Gastroesophageal sphincter (tissue), 4 donors: ENCODE measurements around the gene OBSCN. TPM values are rescaled to one million over a fixed set of nuclear protein-coding genes. Genes with fewer than 3 reads are reported as not detected.

Source experiments
- ATAC-seq: fragments of 150-250 bp; one replicate; pipeline ENCODE4 v1.9.1; 2016; ENCODE audit warnings: mild to moderate bottlenecking, moderate library complexity
- H3K27ac ChIP-seq, 4 donors: fragments of 200-600 bp; sonication (generic) in 3 of 4; 1 replicate in 3 of 4; 2 replicates in 1 of 4; pipeline ENCODE4 v1.5.1; 2016 to 2019
- H3K27me3 ChIP-seq: fragments of 200-600 bp; sonication (generic); one replicate; pipeline ENCODE4 v1.5.1; 2019
- H3K36me3 ChIP-seq, 2 donors: fragments of 200-600 bp; sonication (generic); one replicate each; pipeline ENCODE4 v1.5.1; 2019; ENCODE audit warnings: control low read depth in 1 of 2
- H3K4me1 ChIP-seq, 3 donors: fragments of 200-600 bp; sonication (generic); 1 replicate in 2 of 3; 2 replicates in 1 of 3; pipeline ENCODE4 v1.5.1; 2016 to 2019; ENCODE audit warnings: control low read depth in 2 of 3
- H3K4me3 ChIP-seq, 2 donors: fragments of 200-600 bp; sonication (generic); one replicate each; pipeline ENCODE4 v1.5.1; 2019; ENCODE audit warnings: mild to moderate bottlenecking in 1 of 2, moderate library complexity in 1 of 2
- H3K9me3 ChIP-seq, 3 donors: fragments of 200-600 bp; sonication (generic); one replicate each; pipeline ENCODE4 v1.5.1; 2017 to 2019; ENCODE audit warnings: control low read depth in 2 of 3
- CTCF ChIP-seq, 4 experiments: fragments of 200-600 bp in 2 of 4; fragments of 450-650 bp in 2 of 4; sonication (generic) in 1 of 4; IDR thresholded peaks; one replicate each; pipeline ENCODE4 v1.5.1; 2017 to 2019; ENCODE audit warnings: antibody characterized with exemption in 4 of 4, mild to moderate bottlenecking in 2 of 4, moderate library complexity in 2 of 4
- EP300 ChIP-seq: sonication (generic); formaldehyde crosslinking; IDR thresholded peaks from one replicate; pipeline ENCODE4 v1.6.1; 2017; ENCODE audit warnings: antibody characterized with exemption, mild to moderate bottlenecking
- POLR2A ChIP-seq, 2 donors: fragments of 450-650 bp; IDR thresholded peaks; one replicate each; pipeline ENCODE4 v1.6.1; 2017; ENCODE audit warnings: antibody characterized with exemption in 2 of 2, mild to moderate bottlenecking in 2 of 2, moderate library complexity in 1 of 2
- POLR2AphosphoS5 ChIP-seq: sonication (generic); formaldehyde crosslinking; IDR thresholded peaks from one replicate; pipeline ENCODE4 v1.6.1; 2017; ENCODE audit warnings: antibody characterized with exemption
- WGBS, 2 donors: methylation state at CpG; one replicate each; pipeline ENCODE4 v1.1.5; 2018; ENCODE audit warnings: low coverage in 1 of 2; 5-methylcytosine and 5-hydroxymethylcytosine counted together
- total RNA-seq, 4 donors: library from RNA; depleted of rRNA; stranded (reverse); fragments of >200 nt; gene quantifications; one replicate each; pipeline ENCODE4 v1.1.0, GENCODE V29; 2016

The OBSCN gene
- total RNA-seq, 4 donors from 2014 or later, result 11.1 to 28.4 (median 20.9) TPM

- ATAC-seq, result no peak
- peaks cover 0 to 43% of the 10 kb centered on the region in 2 donors for H3K36me3 ChIP-seq
Measured at GRCh38 chr1:228297822-228298221, 90.0 kb downstream of the OBSCN start.

GRCh38 chr1:228298471-228298870, 90.6 kb downstream of the OBSCN start:
- no peak overlapping the region for H3K4me3 ChIP-seq
- no peaks in the 10 kb centered on the region for H3K4me1 ChIP-seq
- WGBS, 2 donors, result 89 to 100% methylated on average over 1 to 6 of the region's 6 CpGs
- no peak for ATAC-seq
- no peak for TF ChIP-seq POLR2AphosphoS5
- no peak for TF ChIP-seq POLR2A (IDR thresholded peaks at IDR 0.05)
- no peak for TF ChIP-seq EP300
- no peak for TF ChIP-seq CTCF (IDR thresholded peaks at IDR 0.05)
- peaks cover 0 to 45% (median 0%) of the 10 kb centered on the region in 3 donors for H3K9me3 ChIP-seq
- H3K27me3 ChIP-seq, result no peaks in the 10 kb centered on the region
- H3K36me3 ChIP-seq, result peaks cover 0 to 43% of the 10 kb centered on the region in 2 donors
- no peak overlapping the region for H3K27ac ChIP-seq

More at GRCh38 chr1:228297822-228298221, 90.0 kb downstream of the OBSCN start:
- Histone ChIP-seq H3K27ac (no peak overlapping the region), H3K9me3 (peaks cover 0 to 39% (median 0%) of the 10 kb centered on the region in 3 donors), H3K4me3 (no peak overlapping the region), H3K4me1 (no peaks in the 10 kb centered on the region), H3K27me3 (no peaks in the 10 kb centered on the region)
- WGBS, 2 donors, result 83 to 100% methylated on average over 2 of the region's 2 CpGs
- TF ChIP-seq EP300 (no peak), POLR2AphosphoS5 (no peak), CTCF (IDR thresholded peaks at IDR 0.05) (no peak), POLR2A (IDR thresholded peaks at IDR 0.05) (no peak)

- H3K27ac ChIP-seq, result no peak overlapping the region
- ATAC-seq, result no peak
- no peaks in the 10 kb centered on the region for H3K27me3 ChIP-seq
- WGBS, 2 donors, result 85% methylated on average over 2 of the region's 2 CpGs; no CpG with 5 or more reads in 1 of the 2 donors
- H3K9me3 ChIP-seq, result peaks cover 0 to 47% (median 0%) of the 10 kb centered on the region in 3 donors
- peaks cover 0 to 37% of the 10 kb centered on the region in 2 donors for H3K36me3 ChIP-seq
- no peak overlapping the region for H3K4me3 ChIP-seq
- TF ChIP-seq CTCF (IDR thresholded peaks at IDR 0.05) (no peak), EP300 (no peak), POLR2A (IDR thresholded peaks at IDR 0.05) (no peak), POLR2AphosphoS5 (no peak)
- no peaks in the 10 kb centered on the region for H3K4me1 ChIP-seq
Measured at GRCh38 chr1:228299211-228299610, 91.4 kb downstream of the OBSCN start.

DNA sequence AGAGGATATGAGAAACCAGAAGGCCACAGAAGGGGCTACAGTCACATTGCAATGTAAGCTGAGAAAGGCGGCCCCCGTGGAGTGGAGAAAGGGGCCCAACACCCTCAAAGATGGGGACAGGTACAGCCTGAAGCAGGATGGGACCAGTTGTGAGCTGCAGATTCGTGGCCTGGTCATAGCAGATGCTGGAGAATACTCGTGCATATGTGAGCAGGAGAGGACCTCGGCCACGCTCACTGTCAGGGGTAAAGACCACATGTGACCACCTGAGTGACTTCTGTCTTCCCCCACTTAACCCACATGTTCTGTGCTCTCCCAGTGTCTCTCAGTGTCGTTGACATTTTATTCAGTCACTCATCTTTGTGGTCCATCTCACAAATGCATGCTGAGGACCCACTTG, 92.1 kb downstream of the OBSCN start:
- no peak for ATAC-seq
- 83 to 100% methylated on average over 1 to 3 of the region's 7 CpGs for WGBS, 2 donors
- no peak overlapping the region for H3K27ac ChIP-seq
- no peaks in the 10 kb centered on the region for H3K4me1 ChIP-seq
- peaks cover 0 to 30% of the 10 kb centered on the region in 2 donors for H3K36me3 ChIP-seq
- no peak overlapping the region for H3K4me3 ChIP-seq
- H3K27me3 ChIP-seq, result no peaks in the 10 kb centered on the region
- no peak for TF ChIP-seq POLR2AphosphoS5
- no peak for TF ChIP-seq POLR2A (IDR thresholded peaks at IDR 0.05)
- no peak for TF ChIP-seq EP300
- no peak for TF ChIP-seq CTCF (IDR thresholded peaks at IDR 0.05)
- H3K9me3 ChIP-seq, result peaks cover 0 to 47% (median 0%) of the 10 kb centered on the region in 3 donors

DNA sequence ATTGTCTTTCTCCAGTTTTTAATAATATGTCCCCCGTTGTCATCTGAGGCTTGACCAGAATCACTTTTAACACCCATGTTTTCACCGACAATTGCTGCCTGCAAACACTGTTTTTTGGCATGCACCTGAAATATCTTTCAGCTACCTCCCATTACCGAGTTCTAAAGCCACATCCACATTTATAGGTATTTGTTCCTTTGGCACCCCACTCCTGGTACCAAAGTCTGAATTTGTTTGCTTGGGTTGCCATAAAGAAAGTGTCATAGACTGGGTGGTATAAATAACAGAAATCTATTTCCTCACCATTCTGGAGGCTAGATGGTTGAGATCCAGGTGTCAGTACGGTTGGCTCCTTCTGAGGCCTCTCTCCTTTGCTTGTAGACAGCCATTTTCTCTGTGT, 94.2 kb downstream of the OBSCN start:
- H3K36me3 ChIP-seq, result peaks cover 0 to 26% of the 10 kb centered on the region in 2 donors
- no peaks in the 10 kb centered on the region for H3K4me1 ChIP-seq
- peaks cover 0 to 45% (median 0%) of the 10 kb centered on the region in 3 donors for H3K9me3 ChIP-seq
- WGBS, 2 donors, result 94 to 97% methylated on average over 3 to 4 of the region's 4 CpGs
- ATAC-seq, result no peak
- no peak overlapping the region for H3K27ac ChIP-seq
- no peak for TF ChIP-seq POLR2AphosphoS5
- no peak for TF ChIP-seq POLR2A (IDR thresholded peaks at IDR 0.05)
- H3K4me3 ChIP-seq, result no peak overlapping the region
- H3K27me3 ChIP-seq, result peaks cover 4% of the 10 kb centered on the region
